ENCODE data around the gene TTC8.
"Not testable (repeated sequence)": the region's sequence is repeated elsewhere in the genome, so short reads cannot be mapped to it uniquely, and the experiment has no call there.

The TTC8 gene

DNA sequence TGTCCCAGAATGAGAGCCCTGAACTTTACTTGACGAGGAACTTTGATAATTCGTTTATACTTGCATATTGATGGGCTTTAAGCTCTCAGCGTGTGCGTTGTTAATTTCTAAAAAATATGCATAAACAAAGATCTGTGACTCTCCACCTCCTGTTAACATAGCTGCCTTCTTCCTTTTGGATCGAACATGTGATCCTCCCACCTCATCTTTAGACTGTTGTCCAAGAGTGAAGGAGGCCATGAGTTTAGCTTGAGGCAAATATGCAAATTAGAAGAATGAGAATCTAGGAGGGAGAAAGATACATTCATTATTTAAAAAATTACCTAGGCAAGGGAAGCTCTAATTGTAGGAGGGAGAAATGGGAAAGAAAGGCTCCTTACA is 617 bp downstream of the TTC8 start:
- no peak for DNase-seq (ENCODE audit: low read depth)

DNA sequence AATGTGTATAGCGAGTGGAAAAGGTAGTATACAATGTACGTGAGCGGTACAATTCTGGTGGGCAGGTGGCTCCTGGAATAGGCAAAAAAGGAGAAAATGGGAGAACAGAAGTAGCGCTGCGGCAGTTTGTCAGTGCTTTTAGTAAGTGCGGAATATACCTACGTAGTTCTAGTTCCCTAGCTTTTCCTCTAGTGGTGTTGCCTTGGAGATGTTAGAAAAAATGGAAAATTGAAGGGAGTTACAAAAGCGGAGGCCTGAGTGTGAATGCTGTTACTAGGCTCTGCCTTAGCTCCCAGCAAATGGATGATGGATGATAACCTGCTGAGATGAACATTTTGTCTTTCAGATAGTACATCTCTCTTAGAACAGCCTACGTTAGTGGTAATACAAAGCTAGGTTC is 1.1 kb downstream of the TTC8 start:
- no peak for DNase-seq (ENCODE audit: low read depth)

DNA sequence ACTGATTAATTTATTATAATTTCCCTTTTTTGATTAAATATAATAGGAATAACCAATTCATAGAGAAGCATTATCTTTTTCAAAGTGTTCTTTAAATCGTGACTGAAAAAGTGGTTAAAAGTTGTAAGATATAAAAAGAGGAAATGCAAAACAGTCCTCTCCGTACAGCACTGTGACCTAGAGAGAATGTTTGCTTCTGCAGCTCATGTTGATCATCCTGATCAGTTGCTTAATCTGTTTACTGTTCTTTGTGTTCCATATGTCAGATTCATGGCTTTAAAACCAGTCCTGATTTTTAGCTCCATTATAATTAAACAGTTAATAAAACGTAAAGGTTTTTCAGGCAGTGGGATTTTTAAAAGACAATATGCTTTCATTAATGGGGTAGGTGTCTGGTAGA is 4.7 kb downstream of the TTC8 start:
- DNase-seq (ENCODE audit: low read depth) = no peak

DNA sequence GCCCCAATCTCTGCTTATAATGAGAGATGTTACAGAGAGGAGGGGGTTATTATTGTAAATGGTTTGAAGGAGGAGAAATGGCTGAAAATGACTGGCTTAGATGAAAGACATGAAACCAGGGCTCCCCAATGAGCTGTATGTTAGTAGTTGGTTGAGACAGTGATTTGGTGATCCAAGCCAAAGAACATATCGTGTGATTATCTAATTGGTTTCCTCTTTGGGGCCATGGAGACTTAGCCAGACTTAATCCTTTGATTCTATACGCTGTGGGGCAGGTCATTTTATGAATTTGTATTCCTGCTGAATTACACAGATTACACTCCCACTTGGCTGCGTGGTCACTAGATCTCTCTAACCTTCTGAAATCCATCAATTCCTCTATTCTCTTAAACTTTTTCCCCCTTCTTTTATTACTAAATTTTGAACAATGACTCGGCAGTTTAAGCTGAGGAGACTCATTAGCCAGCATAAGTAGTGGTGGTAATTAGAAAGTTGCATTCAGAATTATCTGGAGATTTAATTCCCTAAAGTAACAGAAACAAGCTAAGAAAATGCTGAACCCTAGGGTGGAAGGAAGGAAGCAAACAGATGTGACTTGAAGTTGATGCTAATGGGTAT is 5.3 kb downstream of the TTC8 start:
- no peak for DNase-seq (ENCODE audit: low read depth)

DNA sequence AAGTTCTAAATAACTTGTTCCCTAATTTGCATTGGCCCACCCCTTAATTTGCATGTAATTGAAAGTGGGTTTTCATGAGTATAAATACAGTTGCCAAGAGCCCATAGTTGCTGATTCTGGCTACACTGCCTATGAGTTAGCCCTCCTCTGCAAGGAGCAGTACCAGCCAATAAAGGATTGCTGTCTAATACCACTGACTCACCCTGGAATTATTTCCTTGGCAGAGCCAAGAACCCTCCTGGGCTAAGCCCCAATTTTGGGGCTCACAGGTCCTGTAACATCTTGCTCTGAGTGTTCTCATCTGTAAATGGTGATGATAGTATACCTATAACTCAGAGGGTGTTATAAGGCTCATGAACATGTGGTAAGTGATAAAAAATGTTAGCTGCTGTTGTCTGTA is 6.8 kb downstream of the TTC8 start:
- no peak for DNase-seq (ENCODE audit: low read depth)

DNA sequence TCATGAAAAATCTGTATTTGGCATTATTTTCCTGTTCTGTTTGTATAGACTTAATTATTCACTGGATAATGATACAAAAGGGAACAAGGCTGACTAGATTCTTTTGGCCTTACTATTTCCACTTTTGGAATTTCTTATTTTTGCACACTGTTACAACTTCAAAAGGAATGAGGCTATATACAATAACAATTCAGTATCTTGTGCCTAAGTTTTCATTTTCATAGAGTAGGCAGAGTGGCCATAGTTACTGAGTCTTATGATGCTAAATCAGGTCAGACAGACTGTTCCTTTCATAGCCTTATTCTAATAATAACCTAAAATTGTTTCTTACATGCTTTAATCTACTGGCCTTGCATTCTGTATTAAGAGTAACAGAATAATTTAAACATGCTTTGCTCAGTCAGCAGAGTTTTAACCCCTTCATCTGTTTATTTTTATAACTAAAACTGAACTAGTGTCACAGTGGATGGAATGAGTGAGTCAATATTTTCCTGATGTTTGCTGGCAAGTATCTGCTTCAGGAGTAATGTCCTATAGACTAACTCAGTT is 10.5 kb downstream of the TTC8 start:
- DNase-seq (ENCODE audit: low read depth) = no peak

DNA sequence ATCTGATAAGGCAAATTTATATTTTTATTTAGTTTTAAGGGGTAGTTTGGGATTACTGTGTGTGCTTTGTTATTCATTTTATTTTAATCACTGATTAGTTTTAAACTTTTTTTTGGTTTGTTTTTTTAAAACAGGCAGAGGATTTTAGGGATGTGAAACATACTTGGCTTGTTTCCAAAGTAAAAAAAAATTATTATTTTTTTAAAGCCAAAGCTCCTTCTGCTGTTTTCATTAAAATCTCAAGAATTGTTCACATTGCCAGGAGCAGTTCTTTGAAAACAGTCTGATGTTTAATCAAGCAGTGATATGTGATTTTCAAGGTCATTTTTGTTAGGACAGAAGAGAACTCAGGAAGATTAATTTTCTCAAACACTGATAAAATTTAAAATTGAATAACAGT is 11.2 kb downstream of the TTC8 start:
- DNase-seq (ENCODE audit: low read depth) = no peak

DNA sequence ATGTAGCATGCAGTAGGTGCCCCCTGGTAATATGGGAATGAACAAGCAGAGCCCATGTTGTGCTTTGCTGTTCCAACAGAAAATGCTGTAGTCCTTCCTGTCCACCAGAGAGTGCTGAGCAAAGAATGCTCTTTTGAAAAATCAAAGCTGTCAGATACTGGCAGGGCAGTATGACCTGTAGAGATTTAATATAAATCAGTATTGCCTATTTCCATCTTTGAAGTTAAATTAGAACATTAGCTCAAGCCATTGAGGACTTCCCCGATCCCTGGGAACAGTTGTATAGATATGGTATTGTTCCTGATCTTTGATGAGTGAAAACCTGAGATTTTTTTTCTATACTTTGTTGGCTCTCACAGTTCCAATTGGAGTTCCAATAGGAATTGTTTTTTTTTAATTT is 13.0 kb downstream of the TTC8 start:
- DNase-seq (ENCODE audit: low read depth) = no peak

DNA sequence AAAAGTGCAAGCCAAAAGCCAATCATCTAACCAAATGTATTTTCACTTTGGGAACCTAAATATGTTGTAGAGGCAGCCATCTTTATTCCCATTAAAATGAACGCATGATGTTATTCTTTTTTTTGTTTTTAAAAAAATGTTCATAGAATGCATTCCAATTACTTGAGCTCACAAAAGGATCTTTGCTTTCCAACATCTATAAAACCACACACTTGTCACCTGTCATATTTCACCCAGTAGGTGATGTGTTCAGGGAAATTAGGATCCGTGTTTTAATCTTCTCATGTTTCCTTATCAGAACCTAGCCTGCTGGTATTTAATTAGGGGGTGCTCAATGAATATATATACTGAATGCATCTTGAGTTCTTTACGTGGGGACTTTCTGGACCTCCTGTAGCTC is 13.6 kb downstream of the TTC8 start:
- DNase-seq (ENCODE audit: low read depth) = no peak

DNA sequence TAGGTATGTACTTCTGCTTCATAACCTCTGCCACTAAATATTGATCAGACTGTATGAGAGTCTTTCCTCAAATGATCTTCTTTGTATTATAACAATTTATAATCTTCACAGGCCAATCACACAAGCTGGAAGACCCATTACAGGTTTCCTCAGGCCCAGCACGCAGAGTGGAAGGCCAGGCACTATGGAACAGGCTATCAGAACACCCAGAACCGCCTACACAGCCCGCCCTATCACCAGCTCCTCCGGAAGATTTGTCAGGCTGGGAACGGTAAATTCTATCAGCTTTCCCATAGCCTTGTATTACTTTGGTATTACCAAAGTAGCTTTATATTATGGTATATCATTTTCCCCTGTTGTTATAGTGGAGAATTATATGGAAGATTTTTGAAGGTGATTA is 16.5 kb downstream of the TTC8 start:
- no peak for DNase-seq (ENCODE audit: low read depth)

DNA sequence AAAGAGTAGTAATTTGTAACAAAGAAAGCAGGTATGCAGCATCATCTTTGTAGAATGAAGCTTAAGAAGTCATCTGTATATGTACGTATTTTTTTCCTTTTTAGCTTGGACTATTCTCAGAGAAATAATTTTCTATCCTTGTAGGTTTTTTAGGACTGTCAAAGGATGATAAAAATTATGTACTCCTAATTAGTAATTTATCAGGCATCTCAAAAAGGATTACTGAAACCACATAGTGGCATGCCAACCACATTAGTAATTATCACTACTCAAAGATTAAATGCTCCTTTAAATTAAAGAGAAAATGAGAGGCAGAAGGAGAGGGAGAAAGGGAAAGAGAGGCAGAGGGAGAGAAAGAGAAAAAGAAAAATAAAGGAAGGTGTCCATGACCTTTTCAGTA is 17.3 kb downstream of the TTC8 start:
- DNase-seq (ENCODE audit: low read depth) = no peak

DNA sequence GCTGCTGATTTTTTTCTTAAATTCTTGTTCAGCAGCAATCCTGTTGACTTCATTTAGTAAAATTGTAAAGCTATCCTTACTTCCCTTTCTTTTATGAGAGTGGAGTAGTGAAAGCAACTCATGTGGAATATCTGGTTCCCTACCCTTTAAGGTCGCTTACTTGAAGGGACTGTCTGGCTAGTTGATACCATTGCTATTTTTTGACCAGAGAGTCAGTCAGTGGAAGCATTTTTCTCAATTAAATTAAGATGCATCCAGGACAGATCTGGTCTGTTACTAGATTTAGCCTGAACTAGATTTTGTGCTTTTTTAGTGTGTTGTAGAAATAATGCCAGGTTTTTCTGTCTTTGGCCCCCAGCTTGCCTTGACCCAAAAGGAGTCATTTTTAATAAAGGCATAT is 18.0 kb downstream of the TTC8 start:
- DNase-seq (ENCODE audit: low read depth) = no peak

DNA sequence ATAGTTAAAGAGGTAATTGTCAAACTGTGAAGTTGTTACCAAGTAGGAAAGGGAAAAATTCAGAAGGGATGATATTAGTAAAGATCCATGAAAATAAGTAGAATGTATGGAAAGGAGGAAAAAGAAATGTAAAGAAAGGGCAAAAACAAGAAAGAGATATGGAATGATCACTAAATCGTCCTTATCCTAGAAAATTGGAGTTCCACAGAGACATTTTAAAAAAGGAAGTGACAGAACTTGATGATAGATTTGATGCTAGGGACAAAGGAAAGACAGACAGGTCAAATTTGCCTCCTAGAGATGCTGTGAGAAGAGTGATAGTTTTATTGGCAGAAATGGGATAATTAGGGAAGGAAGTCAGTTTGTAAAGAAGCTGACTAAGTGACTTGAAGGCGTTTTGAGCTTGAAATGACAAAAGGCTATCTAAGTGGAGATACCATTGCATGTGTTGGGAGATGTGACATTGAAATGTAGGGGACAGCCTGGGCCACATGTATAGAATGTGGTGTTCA is 20.6 kb downstream of the TTC8 start:
- no peak for DNase-seq (ENCODE audit: low read depth)

DNA sequence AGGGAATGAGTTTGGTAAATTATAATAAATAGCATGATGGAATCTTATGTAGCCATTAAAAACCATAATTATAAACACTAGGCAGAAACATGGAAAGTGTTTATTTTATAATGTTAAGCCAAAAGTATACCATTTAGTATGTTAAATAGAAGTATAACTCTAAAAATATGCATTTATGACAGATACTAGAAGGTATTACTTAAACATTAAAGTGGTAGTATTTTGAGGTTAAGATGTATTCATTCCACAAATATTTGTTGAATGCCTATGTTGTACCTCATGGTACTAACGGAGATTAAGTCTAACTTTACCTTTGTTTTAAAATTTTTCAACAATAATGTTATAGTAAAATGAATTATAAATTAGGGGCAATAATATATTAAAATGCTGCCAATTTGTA is 24.1 kb downstream of the TTC8 start:
- no peak for DNase-seq (ENCODE audit: low read depth)

DNA sequence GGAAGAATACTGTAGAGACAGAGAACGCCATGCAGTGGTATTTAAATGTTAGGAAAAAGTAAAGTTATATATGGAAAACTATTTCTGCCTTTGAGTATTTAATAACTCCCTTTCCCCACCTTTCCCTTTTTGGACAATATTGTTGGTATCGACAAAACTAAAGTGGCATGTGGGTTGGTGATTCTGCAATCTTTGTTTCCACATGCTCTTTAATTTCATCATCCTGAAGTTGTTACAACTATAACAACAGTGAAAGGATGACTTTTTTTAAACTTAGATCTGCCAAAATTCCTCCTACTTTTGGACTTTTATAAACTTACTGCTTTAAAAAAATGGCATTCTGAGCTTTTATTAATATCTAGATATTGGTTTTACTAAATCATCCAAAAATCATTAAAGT is 25.3 kb downstream of the TTC8 start:
- DNase-seq (ENCODE audit: low read depth) = no peak

DNA sequence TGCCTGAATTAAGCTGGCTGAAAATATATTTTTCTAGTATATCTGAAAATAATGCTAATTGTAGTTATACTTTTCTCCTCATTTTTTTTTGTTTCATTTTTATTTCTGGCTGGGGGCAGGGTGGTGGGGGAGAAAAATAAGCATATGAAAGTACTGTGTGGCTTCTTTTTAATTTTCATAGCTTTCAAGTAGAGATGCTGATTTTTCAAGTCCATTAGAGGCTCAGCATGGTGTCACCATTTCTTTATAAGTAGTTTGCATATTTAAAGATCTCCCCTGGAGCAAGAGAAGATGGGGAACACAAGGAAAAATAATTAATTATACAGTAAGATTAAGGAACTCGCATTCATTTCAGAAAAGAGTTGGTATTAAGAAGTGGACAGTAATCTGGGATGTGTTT is 27.1 kb downstream of the TTC8 start:
- no peak for DNase-seq (ENCODE audit: low read depth)

DNA sequence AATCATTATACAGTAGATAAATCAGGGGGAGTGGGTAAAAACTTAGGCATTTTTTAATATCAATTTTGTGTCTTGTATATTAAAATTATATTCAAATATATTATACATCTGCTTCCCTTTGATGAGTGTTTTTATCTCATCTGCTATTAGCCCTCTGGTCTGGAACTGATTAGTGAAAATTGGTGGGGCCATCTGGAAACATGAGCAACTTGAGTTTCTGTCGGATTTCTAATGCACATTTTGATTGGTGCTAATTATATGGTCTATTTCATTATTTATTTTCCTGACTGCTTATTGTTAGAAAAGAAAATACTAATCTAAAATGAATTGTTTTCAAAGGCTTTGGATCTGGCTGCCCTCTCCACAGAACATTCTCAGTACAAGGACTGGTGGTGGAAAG is 28.2 kb downstream of the TTC8 start:
- no peak for DNase-seq (ENCODE audit: low read depth)

DNA sequence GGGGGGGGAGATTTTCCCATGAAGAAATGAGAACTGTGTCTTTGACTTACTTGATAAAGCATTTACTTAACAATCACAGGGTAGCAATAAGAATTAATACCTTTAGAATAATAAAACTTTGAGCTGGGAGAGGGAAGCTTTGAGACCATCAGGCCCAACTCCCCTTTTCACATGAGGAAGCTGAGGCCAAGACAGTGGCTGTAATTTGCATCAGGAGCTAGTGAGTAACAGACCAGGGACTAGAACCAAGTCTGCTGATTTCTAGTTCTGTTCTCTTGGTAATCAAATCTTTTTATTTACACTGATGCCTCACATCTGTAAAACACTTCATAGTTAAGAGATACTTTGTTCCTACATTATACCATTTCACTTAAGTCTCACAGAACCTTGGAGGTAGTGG is 28.7 kb downstream of the TTC8 start:
- DNase-seq (ENCODE audit: low read depth) = no peak

DNA sequence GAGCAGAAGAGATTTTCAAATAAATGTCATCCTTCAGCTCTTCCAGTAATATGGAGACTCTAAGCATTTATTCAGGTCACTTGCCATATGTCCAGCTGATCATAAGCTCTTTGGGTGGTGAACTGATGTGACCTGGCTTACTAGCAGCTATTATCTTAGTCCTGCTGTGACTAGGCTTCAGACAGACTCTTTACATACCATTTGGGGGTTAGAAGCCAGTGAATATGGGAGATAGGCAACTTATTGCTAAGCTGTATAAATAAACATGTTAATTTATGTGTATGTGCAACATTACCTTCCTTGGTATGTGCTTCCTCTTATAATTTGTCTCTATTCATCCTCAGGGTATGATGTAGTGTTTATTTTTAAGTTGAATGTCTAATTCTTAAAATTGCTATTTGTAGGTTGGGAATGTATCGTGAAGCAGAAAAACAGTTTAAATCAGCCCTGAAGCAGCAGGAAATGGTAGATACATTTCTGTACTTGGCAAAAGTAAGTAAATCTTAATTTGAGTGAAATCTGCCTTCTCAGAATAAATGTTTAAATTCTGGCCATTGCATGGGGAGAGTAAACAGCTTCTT is 32.4 kb downstream of the TTC8 start:
- no peak for DNase-seq (ENCODE audit: low read depth)

DNA sequence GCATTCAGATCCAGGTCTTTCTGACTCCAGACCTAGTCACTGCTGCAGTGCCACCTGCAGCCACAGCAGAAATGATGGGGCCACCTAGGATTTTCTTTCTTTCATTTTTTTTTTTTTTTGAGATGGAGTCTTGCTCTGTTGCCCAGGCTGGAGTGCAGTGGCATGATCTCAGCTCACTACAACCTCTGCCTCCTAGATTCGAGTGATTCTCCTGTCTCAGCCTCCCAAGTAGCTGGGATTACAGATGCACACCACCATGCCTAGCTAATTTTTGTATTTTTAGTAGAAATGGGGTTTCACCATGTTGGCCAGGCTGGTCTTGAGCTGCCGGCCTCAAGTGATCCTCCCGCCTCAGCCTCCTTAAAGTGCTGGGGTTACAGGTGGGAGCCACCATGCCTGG is 33.4 kb downstream of the TTC8 start:
- not testable (repeated sequence) for DNase-seq (ENCODE audit: low read depth)

DNA sequence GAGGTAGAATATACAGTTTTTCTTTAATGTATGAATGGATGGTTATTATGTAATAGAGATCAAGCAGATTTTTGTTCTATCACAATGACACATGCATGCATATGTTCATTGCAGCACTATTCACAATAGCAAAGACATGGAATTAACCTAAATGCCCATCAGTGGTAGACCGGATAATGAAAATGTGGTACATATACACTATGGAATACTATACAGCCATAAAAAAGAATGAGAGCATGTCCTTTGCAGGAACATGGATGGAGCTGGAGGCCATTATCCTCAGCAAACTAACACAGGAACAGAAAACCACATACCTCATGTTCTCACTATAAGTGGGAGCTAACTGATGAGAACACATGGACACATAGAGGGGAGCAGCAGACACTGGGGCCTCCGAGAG is 34.7 kb downstream of the TTC8 start:
- DNase-seq (ENCODE audit: low read depth) = not testable (repeated sequence)

DNA sequence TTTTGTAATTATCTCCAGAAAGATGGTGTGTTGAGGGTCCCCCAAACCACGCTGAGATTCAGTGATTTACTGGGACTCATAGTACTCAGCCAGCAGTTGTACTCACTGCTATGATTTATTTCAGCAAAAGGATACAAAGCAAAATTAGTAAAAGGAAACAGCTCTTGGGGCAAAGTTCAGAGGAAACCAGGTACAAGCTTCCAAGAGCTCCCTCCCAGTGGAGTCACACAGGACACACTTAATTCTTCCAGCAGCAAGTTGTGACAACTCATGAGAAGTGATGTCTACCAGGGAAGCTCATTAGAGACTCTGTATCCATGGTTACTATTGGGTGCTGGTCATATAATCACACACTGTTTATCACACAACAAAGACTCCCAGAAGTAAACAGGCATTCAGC is 38.7 kb downstream of the TTC8 start:
- no peak for DNase-seq (ENCODE audit: low read depth)

DNA sequence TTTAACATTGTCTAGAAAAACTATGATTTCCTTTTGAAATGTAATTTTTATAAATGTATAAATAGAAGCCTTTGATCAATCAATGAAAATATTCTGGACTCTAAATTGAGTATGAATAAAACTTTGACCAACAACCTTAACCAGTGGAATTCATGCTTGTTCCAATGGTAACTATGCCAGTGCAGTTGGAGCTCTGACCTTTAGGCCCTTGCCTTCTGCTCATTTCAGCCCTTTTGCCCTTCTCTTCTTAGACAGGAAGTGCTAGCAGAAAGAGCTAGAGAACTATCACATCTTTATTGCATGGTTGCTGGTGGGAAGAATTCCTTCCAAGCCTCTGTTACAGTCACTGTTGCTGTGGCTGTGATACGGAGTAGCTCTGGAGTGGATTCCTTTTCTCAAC is 39.7 kb downstream of the TTC8 start:
- DNase-seq (ENCODE audit: low read depth) = no peak

DNA sequence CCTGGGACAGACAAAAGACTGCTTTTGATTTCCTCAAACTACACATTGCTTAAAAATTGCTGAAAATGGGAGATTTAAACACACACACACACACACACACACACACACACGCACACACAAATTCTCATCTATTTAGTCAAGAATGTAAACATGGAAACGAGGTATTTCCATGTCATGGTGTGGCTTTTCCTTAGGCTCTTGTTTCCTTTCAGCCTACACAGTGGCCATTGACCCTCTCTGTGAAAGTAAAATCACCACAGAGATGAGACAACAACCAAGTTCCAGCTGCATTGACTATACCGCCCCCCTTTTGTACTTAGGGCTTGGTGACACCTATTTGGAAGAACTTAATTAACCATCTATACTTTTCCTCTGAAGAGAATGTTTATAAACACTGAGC is 41.9 kb downstream of the TTC8 start:
- DNase-seq (ENCODE audit: low read depth) = no peak
